Measurements from ENCODE around the gene EXOC3L1. TPM values are rescaled to one million over a fixed set of nuclear protein-coding genes. Genes with fewer than 3 reads are reported as not detected.

Gene EXOC3L1
- polyA plus RNA-seq, 1 experiment = not detected

DNA sequence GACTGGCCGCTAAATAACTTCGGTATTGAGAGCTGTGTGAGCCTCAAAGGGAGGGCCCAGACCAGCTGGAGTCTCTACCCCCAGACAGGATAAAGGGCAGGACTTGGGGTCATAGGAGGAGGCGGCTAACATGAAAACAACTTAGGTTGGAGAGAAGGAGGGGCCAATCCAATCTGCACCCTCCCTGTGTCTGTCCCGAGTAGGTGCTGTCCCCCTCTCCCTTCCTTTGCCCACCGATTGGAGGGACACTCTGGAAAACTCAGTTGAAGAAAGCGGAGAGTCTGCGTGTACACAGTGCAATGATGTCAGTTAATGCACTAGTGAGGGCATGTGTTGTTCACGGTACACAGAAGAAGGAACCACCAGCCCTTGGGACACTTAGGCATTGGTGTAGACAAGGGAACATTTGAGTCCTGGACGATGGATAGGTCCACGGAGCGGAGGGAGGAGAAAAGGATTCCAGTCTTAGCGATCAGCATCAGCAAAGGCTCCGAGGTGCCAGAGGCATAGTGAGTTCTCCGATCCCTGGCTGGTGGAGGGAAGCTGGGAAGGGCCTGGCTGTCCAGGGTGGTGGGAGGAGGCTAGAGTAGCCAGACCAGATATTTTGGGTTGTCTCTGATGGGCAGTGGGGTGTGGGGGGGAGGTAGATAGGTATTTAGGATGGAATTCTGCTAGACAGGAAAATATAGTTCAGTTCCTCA, 18.8 kb downstream of the EXOC3L1 start:
- no peak for DNase-seq (ENCODE audit: low read depth, low spot score)
- ChIA-PET POLR2A (interaction anchor here (0.7 to 1.9 kb wide), 5 partner anchors 11 to 285 kb away, joined by 3 to 9 read pairs (median 4); partner anchors contain the start of genes FBXL8 and TRADD), CTCF (interaction anchor here (0.8 to 1.6 kb wide), 3 partner anchors 9 to 20 kb away, joined by 3 to 5 read pairs (median 4); partner anchors contain the start of gene B3GNT9)
- peaks cover 19% of the 10 kb centered on the region for H3K27me3 ChIP-seq (ENCODE audit: control insufficient read depth, insufficient read depth, low read length)
- H3K4me3 ChIP-seq (ENCODE audit: low read depth, low read length) = peak overlapping the region; percentile 58
- H3K9me3 ChIP-seq (ENCODE audit: control insufficient read depth, insufficient read depth, low read length) = no peaks in the 10 kb centered on the region; the same call in 1 of the 2 replicates
- TF ChIP-seq CTCF (IDR thresholded peaks at IDR 0.05; ENCODE audit: low read depth, low read length) = no peak
- H3K27ac ChIP-seq (ENCODE audit: low read depth, low read length) = peak overlapping the region; percentile 80

- Histone ChIP-seq H3K4me3 (ENCODE audit: low read depth, low read length) (peak within 1 kb of the TSS; percentile 58), H3K27me3 (ENCODE audit: control insufficient read depth, insufficient read depth, low read length) (peaks cover 25% of the 10 kb centered on the region), H3K27ac (ENCODE audit: low read depth, low read length) (peak within 1 kb of the TSS; percentile 80), H3K9me3 (ENCODE audit: control insufficient read depth, insufficient read depth, low read length) (no peaks in the 10 kb centered on the region; the same call in 1 of the 2 replicates)
- CTCF ChIA-PET = interaction anchor here (0.6 to 1.6 kb wide), 6 partner anchors 8 to 280 kb away, joined by 3 to 5 read pairs (median 4); partner anchors contain the start of gene B3GNT9
- no peak for TF ChIP-seq CTCF (IDR thresholded peaks at IDR 0.05; ENCODE audit: low read depth, low read length)
- POLR2A ChIA-PET = interaction anchor here (0.6 to 1.9 kb wide), 8 partner anchors 10 to 364 kb away, joined by 3 to 10 read pairs (median 4); partner anchors contain the start of genes FBXL8 and TRADD
- DNase-seq (ENCODE audit: low read depth, low spot score) = peak; percentile 36
These were observed 19.6 kb downstream of the EXOC3L1 start, which contains the start of gene NOL3 for GRCh38 chr16:67170168-67170948. NOL3 (plus strand) TSS chr16:67170538.

DNA sequence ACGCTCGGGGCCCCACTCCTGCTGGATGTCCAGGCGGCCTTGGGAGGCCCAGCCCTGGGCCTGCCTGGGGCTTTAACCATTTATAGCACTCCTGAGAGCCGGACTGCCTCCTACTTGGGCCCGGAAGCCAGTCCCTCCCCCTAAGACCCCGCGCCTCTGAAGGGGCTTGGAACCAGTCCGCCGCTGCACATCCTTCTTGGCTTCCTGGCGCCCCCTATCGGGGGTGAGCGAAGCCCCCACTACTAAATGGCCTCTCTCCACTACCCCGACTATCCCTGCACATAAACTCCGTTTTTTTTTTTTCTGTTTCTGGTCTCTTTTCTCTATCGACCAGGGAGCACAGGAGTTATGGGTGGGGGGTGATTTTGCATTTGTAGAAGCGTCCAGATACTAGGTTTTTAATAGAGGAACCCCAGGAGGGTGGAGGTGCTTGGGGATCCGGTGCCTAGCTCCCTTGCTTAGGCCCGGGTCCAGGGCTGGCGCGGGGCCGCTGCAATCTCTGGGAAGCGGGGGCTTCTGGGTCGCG, 20.2 kb downstream of the EXOC3L1 start:
- no peak for DNase-seq (ENCODE audit: low read depth, low spot score)
- Histone ChIP-seq H3K27ac (ENCODE audit: low read depth, low read length) (peak overlapping the region; percentile 80), H3K27me3 (ENCODE audit: control insufficient read depth, insufficient read depth, low read length) (peaks cover 31% of the 10 kb centered on the region), H3K4me3 (ENCODE audit: low read depth, low read length) (peak overlapping the region; percentile 58), H3K9me3 (ENCODE audit: control insufficient read depth, insufficient read depth, low read length) (no peaks in the 10 kb centered on the region; the same call in 1 of the 2 replicates)
- POLR2A ChIA-PET = interaction anchor here (1.2 to 1.9 kb wide), 4 partner anchors 10 to 16 kb away, joined by 3 to 10 read pairs (median 7); partner anchors contain the start of genes FBXL8 and TRADD
- CTCF ChIA-PET = interaction anchor here (0.6 to 1.2 kb wide), 4 partner anchors 10 to 279 kb away, joined by 3 to 4 read pairs (median 4); no protein-coding TSS in a partner anchor
- peak; percentile 65 for TF ChIP-seq CTCF (IDR thresholded peaks at IDR 0.05; ENCODE audit: low read depth, low read length)

DNA sequence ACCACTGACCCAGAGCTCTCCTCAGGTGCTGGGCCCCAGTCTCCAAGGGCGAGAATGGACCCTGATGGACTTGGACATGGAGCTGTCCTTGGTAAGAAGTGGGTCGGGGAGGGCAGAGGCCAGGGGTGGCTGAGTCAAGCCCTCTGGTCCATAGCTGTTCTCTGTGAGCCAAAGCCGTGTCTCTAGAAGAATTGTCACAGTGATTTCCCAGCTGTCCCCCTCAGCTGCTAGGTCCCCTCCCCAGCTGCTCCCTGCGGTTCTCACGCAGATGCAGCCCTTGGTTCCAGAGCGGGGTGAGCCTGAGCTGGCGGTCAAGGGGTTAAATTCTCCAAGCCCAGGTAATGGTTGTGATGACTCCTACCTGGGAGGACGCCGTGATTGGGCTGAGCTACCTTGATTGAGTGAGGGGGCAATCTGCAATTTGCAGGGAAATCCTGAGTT, 20.9 kb downstream of the EXOC3L1 start:
- no peak for DNase-seq (ENCODE audit: low read depth, low spot score)
- H3K27ac ChIP-seq (ENCODE audit: low read depth, low read length) = peak overlapping the region; percentile 80
- no peak for TF ChIP-seq CTCF (IDR thresholded peaks at IDR 0.05; ENCODE audit: low read depth, low read length)
- peaks cover 35% of the 10 kb centered on the region for H3K27me3 ChIP-seq (ENCODE audit: control insufficient read depth, insufficient read depth, low read length)
- no peak overlapping the region for H3K4me3 ChIP-seq (ENCODE audit: low read depth, low read length)
- CTCF ChIA-PET = interaction anchor here (1.0 to 1.2 kb wide), 2 partner anchors 11 to 14 kb away, joined by 4 read pairs; no protein-coding TSS in a partner anchor
- H3K9me3 ChIP-seq (ENCODE audit: control insufficient read depth, insufficient read depth, low read length) = no peaks in the 10 kb centered on the region; the same call in 1 of the 2 replicates
- POLR2A ChIA-PET = interaction anchor here (1.4 kb wide), 1 partner anchor 14 kb away, joined by 10 read pairs; no protein-coding TSS in a partner anchor
